SHP77 treated with DMSO at 0.1 percent for 48 hours (cell line): ENCODE measurements around the gene UBTD1.

ENCODE experiments used
- DNase-seq: peaks from one replicate; lab custom pipeline; 2025; lab: John Stamatoyannopoulos, UW

UBTD1 gene

DNA sequence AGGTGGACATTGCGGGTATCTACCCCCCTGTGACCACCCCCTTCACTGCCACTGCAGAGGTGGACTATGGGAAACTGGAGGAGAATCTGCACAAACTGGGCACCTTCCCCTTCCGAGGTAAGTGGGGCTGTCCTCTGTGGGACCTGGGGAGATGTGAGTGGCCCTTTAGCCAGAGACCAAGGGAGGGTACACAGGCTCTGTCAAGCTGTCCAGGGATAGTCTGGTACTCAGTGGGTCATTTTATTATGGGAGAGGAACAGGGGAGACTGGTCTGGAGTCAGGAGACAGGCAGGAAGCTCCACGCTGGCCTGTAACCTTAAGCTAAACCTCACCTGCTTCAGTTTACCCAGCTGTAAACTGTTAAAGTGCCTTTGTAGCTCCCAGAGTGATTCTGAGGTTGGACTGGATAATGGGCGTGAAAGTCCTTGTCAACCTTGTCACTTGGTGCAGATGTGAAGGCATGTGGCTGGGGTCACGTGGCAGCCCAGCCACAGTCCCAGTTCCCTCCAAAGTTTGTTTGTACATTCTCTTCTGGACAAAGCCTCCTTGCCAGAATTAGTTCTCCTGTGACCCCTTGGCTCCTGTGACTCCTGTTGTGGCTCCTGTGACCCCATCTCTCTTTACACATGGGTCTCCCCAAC, 86.2 kb downstream of the UBTD1 start:
- no peak for DNase-seq

DNA sequence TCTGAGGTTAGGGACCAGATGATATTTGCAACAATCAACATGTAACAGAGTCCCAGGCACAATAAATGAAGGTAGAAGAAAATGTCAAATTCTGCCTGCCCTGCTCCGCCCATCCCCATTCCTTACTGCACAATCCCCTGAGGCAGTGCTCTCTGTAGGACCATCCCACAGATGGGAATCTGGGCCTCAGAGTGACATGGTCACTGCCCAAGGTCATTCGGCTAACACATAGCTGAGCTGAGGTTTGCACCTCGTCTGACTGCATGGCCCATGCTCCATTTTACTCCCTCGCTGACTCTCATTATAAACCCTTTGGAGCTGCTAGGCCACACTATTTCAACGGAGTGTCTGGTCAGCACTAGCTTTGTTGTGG, 86.7 kb downstream of the UBTD1 start:
- DNase-seq: no peak

DNA sequence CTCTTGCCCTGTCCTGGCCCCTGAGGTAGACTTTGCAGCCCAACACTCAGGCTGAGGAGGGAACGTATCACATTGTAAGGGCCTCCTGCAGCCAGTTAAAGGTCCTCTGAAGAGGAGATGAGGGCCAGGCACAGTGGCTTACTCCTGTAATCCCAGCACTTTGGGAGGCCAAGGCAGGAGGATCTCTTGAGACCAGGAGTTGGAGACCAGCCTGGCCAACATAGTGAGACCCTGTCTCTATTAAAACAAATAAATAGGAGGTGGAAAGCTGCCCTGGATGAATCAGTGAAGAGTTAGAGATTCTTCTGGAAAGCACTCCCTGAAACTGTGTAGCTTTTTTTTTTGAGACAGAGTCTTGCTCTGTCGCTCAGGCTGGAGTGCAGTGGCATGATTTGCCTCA, 88.5 kb downstream of the UBTD1 start:
- DNase-seq: no peak

DNA sequence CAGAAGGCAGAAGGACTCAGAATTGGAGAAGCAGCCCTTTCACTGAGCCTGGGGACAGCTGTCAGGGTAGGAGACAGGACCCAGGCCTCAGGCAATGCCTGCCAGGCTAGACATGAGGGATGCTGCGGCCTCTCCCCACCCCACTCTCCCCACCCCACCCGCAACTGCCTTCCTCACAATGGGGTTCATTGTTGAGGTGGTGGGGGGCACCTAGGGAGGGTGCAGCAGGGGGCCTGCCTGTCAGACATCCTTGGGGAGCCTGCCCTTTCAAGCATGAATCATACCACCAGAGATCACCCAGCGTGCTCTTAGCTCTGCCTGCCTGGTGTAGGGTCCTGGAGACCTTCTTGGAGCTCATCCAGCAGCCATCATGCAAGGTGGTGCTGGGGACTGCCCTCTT, 90.8 kb downstream of the UBTD1 start, which contains the start of gene C10orf62:
Gene C10orf62 (plus strand): TSS at position 243 of the 400 bp plus-strand sequence. CDS start 177 bp downstream, outside the sequence.
- no peak for DNase-seq

DNA sequence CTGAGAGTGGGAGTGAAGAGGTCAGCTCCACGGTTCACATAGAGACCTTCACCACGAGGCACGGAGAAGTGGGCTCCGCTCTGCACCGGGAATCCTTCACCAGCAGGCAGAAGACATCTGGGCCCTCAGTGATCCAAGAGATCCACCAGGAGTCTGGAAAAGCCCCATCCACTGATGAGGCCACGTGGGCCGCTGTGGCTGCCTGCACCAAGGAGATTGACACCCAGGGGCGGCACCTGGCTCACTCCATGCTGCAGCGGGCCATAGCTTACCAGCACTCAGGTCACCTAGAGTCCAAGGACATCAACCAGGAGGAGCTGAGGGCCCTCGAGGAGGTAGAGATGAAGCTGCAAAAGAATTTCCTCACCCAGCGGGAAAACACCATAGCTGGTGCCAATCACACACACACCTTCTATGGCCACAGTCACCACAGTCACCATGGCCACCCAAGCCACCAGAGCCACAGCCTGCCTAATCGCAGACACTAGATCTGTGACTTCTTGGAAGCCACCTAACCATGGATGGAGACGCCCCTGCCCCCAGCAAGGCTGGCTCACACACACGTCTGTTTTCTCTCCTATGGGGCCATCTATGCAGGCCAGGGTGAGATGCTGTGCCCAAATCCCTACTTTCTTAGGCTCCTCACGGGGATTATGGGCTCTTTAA, 91.5 kb downstream of the UBTD1 start:
- no peak for DNase-seq

DNA sequence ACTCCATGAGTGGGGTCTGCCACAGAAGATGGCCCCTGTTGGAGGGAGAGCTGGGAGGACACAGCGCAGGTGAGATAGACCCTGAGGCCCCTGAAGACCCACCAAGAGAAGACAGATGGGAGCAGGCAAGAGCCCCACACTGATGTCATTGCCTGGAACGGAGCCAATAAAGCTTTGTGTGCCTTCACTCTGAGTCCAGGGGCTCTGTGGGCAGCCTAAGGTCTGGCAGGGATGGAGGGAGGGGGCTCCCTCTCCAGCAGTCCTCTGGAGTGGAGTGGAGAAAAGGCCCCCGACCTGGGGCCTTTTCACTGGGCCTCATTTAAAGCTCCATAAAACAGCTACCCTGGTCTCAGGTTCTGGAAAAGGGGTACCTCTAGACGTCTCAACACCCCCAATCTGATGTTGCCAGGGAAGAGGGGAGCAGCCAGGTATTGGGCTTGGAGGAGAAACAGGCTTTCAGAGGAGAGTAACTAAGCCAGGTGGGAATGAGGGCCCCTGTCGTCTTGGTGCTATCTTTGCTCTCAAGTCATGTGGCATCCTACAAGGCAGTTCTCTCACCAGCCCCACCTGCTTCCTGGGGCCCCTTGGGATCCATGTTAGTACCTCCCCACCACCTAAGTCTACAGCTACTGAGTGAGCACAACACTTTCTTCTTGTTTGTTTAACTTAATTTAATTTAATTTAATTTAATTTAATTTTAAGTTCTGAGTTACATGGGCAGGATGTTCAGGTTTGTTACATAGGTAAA, 92.2 kb downstream of the UBTD1 start:
- DNase-seq: no peak

DNA sequence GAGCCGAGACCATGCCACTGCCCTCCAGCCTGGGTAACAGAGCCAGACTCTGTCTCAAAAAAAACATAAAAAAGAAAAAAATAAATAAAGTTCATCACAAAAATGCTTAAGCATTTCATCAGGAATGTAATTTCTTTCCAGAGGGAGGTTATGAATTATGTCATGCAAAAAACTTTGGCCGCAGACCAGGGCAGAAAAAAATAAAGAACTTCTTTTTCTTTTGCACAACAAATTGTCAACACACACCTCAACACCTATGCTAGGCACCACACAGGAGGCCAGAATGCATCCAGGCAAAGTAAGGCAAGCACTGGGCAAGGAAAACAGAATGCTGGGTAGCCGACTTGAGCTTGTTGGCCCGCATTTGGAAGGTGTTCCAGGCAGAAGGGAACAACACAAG, 94.7 kb downstream of the UBTD1 start:
- no peak for DNase-seq

DNA sequence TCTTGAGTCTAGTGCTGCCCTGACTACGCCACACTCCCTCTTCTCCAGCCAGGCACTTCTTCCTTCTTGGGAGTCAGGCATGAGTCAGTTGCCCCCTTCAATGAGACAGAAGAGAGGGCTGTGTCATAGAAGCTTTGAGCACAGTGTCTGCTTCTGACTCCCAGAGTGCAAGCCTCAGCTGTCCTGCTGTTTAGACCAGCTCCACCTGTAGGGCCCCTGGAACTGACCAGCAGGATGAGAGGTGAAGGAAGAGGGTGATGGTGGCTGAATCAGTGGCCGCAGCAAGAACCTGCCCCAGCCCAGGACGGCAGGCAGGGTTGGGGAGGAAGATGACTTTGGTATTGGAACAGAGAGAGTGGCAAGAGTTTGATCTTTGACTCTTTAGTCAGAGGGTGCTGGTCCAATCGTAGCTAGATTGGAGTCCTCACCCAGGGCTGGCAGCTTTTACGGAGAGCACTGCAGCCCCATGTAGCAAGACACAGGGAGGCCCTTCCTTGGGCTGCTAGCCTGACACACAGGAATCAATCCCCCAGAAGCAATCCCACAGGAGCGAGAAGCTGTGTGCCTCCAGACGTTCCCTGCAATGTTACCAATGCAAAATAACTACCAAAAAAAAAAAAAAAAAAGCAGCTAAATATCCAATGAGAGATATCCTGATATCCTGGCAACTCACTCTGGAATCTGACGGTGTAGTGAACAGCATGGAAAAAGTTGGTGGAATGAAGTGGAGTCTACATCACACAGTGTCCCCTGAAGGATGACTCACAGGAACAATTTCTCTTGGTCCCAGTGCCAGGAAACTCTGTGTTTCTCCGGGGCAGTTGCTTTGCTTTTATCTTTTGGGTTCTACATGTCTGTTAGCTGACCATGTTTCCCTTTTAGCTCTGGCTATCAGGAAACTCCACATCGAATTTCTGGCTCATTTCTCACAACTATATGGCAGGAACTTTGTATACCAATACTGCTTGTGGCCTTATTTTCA, 97.7 kb downstream of the UBTD1 start:
- no peak for DNase-seq

DNA sequence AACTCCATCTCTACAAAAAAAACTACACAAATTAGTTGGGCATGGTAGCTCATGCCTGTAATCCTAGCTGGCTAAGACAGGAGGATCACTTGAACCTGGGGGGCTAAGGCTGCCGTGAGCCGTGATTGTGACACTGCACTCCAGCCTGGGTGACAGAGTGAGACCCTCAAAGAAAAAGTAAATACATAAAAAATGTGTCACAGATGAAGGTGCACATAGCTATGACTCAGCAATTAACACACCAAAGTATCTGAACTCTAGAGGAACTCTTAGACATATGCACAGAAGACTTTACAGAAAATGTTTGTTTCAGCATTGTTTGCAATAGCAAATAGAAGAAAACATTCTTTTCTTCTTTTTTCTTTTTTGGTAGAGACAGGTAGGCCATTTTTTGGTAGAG, 99.1 kb downstream of the UBTD1 start:
- DNase-seq: no peak

DNA sequence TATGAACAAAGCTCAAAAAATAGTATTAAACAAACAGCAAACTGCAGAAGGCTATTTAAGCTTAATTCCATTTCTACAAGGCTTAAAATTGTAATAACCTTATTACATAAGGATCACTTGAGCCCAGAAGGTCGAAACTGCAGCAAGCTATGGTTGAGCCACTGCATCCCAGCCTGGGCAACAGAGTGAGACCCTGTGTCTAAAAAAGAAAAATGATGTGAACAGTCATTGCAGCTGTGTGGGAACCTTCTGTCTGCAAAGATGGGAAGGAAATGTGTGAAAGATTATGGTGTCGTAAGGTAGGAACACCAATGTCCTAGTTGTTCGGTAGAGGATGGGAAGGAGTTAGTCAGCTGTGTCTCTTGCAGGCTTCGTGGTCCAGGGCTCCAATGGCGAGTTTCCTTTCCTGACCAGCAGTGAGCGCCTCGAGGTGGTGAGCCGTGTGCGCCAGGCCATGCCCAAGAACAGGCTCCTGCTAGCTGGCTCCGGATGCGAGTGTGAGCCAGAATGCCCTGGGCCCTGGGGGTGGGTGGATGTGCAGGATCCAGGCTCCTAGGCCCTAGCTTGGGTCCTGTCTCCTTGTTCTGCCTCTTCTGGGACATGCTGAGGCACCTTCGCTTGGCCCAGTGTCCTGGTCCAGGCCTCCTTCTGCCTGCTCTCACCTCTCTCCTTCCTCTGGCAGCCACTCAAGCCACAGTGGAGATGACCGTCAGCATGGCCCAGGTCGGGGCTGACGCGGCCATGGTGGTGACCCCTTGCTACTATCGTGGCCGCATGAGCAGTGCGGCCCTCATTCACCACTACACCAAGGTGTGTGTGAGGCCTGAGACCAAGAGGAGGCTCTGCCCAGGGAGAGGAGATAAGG, 99.9 kb downstream of the UBTD1 start:
- DNase-seq: no peak

DNA sequence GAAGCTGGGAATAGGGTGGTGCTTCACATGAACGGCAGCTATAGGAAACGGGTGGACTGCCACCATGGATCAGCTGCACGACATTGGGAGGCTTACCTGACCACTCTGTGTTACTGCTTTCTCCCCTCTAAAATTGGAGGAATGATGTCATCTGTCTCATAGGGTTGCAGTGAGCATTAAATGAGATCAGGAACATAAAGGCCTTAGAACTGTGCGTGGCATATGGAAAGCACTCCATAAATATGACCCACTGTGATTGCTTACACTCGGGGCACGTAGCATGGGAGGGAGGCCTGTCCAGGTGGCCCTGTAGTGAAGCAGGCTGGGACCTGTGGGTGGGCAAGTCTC, 100.5 kb downstream of the UBTD1 start:
- no peak for DNase-seq

DNA sequence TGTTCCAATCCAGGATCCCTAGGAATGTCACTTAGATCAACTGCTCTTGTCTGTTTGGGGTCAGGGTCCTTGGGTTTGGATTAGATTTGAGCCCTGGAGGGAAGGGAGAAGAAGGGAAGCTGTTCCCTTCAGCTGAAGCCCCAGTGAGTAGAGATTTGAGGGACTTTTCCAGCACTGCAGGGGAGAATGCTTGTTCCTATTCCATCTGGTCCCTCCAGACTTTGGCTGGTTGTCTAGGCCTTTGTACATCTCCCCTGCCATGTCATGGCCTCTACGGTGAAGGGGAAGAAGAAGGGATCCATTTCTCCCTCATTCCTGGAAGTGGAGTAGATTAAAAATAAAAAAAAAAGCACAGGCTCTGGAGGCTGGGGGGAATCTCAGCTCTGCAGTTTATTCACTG, 101.9 kb downstream of the UBTD1 start:
- DNase-seq: no peak

DNA sequence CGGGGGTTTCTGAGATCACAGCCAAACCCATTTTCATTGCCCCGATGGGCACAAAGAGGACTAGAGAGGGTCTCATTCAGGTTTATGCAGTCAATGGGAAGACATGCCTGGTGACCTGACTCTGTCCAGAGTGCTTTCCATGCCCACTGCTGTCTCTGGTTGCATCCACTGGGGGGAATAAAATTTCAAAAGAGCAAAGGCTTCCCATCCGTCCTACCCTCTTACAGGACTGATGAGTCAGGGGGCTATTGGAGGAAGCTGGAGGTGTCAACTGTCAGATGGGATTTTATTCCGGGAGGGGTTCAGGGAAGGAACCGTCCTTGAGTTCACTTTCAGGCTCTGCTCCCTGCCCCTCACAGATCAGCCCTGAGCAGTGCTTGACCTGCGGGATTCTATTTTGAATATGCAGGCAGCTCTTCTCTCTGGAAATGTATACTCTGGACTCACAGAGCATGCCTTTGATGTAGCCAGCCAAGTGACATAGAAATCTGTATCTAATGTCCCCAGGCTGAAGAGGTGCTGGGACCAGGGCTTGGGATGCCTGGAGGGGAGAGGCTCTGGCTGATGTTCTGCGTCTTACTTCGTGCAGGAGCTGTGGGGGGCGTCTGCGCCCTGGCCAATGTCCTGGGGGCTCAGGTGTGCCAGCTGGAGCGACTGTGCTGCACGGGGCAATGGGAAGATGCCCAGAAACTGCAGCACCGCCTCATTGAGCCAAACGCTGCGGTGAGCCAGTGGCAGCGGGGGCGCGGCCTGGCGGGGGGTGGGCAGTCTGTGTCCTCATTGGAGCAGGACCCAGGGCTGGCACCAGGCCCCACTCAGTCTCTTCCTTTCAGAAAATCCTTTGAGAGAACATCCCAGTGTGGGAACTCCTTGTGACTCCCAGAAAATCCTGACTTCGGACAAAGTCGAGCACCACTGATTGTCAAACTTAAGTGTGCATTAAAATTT, 102.8 kb downstream of the UBTD1 start:
- DNase-seq: no peak

DNA sequence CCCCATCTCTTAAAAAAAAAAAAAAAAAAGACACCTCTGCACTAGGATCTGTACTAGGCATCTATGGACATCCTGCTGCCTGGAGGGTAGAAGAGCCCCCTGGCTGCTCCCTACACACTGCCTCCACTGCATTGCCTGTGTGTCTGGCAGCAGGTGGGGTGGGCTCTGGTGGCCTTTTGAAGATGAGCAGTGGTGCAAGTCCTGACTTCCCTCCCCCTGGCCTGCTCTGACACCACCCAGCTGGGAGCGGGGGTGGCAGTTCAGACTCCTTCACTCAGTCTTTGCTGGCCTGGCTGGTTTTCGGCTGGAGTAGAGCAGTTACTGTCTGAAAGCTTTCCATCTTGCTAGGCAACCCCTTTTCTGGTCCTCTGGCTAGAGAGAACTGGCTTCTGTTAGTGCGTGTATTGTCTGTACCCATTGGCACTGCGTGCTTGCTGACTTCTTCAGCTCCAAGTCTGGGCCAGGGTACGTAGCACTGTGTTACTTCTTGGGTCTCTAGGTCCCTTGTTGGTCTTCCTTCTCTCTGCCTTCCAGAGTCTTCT, 108.4 kb downstream of the UBTD1 start:
- DNase-seq: no peak

DNA sequence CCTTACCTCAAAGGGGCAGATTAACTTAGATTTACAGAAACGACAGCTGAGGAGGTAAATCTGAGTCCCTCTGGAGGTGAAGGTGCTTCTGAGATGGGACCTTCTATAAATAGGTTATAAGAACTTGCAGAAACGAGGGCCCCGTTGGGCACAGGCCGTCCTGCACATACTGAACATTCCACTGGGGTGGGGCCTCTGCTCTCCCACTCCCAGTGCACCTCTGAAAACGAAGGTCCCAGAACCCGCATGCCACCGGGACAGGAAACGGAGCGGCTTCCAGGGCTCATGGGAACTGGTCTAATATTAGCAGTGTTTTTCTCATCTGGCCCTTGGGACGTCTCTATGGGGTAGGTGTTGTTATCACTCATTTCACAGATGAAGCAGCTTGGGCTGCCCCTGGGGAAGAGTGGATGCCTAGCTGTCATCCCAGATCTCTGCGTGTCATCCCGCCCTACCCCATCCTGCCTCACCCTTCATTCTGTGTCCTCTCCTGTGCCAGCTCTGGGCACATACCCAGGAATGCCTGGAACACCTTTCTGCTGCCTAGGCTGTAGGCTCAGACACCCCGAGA, 110.4 kb downstream of the UBTD1 start:
- no peak for DNase-seq

DNA sequence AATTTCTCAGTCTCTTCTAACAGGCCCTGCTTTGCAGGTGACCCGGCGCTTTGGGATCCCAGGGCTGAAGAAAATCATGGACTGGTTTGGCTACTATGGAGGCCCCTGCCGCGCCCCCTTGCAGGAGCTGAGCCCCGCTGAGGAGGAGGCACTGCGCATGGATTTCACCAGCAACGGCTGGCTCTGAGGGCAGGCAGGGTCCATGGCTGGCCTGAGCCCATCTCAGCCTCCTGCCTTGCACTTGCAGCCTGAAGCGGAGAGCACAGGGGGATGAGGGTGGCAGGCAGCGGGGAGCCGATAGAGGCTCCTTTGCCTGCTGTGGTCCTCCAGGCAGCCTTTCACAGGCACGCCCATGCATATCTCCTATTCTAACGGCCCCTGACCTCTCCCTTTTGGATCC, 112.7 kb downstream of the UBTD1 start:
- no peak for DNase-seq

DNA sequence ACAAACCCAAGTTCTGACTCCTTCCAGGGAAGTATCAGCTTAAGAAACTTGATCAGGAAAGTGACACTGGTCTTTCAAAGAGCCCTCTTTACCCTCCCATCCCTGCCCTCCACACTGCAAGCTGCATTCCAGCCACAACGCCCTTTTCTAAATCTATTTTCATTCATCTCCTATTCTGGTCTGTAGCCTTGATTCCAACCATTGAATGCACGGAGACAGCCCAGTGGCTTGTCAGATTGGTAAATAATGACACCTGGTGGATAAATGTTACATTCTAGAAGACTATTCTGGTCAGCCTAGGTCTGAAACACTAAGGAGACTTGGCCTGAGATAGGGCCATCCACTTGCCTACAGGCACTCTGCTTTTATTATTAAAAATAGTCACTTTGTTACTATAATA, 113.7 kb downstream of the UBTD1 start:
- peak; percentile 14 for DNase-seq

DNA sequence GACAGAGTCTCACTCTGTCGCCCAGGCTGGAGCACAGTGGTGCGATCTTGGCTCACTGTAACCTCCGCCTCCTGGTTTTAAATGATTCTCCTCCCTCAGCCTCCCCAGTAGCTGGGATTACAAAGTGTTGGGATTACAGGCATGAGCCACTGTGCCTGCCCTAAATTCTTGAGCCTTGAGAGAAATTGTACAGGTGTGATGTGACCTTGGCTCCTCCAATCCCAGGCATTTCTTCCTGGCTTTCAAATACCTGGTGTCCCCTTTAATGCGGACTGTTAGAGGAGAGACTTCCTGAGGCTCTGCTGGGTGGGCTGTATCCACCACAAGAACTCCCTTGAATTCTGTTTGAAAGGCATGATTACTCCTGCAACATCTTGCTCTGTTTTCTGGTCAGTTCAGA, 119.6 kb downstream of the UBTD1 start:
- no peak for DNase-seq

DNA sequence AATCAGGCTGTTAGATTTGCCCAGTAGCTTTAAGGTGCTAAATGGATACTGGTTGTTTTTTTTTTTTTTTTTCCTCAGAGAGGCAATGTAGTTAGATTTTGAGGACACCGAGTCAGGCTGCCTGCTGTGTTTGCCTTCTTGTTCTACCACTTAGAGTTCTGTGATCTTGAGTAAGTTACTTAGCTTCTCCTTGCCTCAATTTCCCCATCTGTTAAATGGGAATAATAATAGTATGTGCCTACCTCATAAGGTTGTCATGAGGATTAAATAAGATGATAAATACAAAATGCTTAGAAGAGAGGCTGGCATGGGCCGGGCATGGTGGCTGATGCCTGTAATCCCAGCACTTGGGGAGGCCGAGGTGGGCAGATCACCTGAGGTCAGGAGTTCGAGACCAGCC, 120.0 kb downstream of the UBTD1 start:
- DNase-seq: no peak
